HG03196 (cell line): ENCODE data around the gene TGM2.

Source experiments
- ATAC-seq: cut with Tn5 transposase; IDR thresholded peaks from one replicate; pipeline ENCODE4 v1.9.1; 2021; ENCODE audit not compliant: unreplicated experiment

Gene TGM2

DNA sequence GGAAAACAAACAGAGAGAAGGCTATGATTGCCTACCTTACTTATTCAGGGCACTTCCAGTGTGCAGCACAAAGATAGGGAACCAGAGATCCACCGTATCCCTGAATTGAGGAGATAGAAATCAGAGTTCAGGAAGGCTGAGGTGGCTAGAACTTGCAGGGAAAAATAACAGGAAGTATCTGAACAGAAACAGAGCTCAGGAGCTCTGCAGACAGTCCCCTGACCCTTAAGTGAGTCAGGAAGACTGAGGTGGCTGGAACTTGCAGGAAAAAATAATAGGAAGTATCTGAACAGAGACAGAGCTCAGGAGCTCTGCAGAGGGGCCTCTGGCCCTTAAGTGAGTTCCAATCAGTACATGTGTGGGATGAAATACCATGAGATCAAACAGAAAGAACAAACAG lies 66.1 kb downstream of the TGM2 start:
- no peak for ATAC-seq

DNA sequence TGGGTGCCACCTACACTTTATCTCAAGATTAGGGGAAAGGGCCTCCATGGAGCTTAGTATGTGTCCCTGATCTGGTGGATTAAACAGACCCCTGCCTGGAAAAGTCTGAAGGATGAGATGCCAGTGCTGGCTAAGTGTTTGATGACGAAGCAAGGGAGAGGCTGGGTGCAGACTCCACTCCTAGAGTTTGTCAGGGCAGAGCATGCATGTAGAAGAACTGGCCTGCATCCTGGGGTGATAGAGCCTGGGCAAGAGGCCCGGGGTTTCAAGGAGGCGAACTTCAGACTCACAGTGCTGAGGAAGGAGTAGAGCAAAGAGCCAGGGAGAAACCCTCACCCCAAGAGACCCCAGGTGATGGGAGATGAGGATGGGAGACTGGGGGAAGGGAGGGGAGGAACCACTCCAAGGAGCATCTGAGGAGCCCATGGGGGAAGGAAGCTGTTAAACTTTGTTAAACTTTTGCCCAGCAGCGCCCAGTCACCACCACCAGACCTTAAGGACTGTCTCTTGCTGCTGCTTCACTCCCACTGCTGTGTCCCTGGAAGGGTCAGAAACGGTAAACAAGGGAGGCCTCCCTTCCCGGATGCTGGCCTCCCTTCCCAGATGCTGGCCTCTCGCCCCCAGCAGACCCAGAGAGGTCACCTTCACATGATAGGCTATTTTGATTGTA lies 69.9 kb downstream of the TGM2 start:
- ATAC-seq, result no peak

DNA sequence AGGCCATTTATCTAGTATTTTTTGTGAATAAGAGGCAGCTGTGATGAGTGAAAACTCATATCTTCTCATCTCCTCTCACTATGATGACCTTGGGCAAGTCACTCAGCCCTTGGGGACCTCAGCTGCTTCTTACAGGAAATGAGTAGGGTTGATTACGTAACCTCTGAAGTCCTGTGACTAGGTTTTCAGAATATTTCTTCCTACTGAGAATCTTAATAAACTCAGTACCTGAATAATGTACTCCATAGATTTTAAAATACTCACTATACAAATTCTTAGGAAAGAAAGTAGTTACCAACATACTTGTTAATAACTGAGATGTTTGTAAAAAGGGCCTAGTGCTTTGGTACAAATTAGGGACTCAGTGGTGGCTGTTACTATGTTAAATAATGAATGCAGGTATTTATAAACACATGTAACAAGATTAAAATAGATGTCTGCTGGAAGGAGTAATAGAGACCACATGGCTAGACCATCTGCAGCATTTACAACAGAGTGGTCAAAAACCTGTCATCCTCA lies 70.6 kb downstream of the TGM2 start:
- ATAC-seq, result peak; percentile 54

DNA sequence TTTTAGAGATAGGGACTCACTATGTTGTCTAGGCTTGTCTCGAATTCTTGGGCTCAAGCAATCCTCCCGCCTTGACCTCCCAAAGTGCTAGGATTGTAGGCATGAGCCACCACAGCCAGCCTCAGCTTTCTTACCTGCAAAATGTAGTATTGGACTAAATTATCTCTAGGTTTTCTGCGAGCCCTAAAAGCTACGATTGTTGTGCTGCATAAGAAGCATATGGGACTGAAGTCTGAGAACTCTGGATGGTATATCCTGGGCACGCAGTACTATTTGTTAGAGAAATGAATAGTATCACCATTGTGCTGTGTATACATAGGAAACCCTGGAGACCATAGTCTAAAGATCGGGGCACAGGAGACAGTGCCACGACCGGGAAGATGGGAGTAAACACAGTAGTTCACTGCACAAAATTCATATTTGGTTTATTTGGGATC lies 71.4 kb downstream of the TGM2 start:
- ATAC-seq, result no peak

DNA sequence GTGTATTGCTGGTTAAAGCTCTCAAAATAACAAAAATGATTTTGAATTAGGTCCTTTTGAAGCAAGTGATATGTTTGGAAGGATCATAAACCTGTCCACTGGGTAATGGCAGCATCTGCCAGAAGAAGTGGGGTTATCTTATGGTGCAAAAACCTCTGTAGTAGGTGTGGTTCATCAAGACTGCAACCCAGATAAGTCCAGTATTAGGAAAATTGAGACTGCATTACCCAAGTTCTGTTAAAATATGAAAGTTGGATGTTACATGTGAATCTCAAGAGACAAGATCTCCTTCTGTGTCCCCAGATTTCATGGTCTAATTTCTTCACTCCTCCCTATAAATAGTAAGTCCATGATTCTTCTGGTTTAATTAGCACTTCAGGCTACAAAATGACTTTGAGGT lies 72.2 kb downstream of the TGM2 start:
- no peak for ATAC-seq

DNA sequence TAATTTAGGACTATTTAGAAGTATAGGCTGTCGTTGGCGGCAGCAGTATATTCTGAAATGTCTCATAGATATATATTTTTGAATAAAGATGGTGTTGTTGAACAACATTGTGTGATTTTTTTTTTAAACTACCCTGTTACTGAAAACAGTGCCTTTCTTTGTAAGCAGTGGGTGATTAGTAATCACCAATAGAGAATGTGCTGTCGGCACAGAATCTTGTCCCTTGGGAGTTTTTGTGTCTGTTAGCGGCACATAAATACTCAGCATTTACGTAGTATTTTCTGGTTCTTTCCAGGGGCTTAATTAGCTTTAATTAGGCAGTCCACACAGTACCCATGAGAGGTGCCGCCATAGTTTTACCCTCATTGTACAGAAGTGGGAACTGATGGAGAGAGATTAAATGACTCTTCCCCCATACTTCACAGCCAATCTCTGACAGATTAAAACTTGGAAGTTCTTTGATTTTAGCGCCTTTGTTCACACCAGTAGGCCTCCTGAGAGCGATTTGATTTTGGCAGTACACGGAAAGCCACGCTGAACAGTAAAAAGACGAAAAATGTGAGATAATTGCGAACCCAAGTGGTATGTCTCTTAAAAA lies 72.7 kb downstream of the TGM2 start:
- ATAC-seq, result no peak

DNA sequence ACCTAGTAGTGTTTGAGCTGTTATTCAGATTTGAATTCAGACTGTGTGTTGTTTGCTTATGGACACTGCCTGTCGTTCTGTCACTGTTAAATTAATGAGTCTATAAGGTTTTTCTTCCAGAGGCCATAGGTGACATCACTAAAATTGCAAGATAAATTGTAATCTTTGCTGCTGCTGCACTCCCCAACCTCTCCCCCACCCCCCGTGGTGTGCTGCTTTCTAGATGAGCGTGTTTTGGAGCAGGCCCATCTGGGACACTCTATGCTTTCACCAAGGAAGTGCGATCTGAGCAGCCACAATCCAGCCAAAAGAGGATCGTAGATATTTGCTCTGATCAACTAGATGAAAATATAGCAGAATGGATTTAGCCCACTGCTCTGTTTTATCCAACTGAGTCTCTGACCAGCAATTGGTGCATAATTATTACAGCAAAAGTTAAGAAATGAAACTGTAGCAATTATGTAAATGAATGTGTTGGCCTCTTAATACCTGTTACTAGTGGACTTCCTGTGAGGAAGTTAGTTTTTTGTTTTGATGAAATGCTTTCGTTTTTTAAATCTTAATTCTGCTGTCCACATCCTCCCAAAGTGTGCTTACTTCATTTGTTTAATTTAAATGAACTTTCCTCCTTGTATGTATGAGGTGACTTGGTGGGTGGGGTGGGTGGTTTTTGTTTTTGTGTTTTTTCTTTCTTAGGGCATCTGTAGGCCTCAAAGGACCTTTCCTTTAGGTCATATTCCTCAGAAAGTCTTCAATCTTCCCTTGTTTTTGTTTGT lies 73.4 kb downstream of the TGM2 start:
- ATAC-seq, result peak; percentile 29

DNA sequence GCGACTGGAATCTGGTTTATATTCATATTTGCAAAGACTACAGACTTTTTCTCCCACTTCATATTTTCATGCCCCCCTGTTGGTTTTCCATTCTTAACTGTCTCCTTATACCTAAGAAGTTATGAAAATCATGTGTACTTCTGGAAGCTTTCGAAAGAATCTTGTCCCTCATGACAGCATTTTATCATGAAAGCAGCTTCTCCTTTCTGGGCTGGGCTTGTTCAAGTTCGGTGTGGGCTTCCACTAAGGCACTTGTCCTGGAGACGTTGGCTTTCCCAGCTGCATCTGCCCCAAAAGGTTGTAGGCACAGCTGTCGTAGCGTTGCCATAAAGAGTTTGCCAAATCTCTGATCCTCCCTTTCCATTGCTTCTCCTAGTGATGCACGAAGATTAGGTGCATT lies 75.0 kb downstream of the TGM2 start:
- no peak for ATAC-seq

DNA sequence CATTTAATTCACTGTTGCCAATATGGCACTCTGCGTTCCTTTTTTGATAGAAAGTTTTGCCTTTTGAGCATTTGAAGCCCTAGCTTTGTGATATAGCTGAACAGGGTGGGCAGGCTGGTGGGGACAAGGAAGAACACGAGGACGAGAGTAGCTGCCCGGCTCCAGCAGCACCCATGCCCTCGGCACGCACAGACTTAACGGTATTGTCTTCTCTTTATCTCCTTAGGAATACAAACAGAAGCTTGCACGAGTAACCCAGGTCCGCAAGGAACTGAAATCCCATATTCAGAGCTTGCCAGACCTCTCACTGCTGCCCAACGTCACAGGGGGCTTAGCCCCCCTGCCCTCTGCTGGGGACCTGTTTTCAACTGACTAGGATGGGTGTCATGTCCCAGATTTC lies 75.6 kb downstream of the TGM2 start:
- ATAC-seq, result no peak

DNA sequence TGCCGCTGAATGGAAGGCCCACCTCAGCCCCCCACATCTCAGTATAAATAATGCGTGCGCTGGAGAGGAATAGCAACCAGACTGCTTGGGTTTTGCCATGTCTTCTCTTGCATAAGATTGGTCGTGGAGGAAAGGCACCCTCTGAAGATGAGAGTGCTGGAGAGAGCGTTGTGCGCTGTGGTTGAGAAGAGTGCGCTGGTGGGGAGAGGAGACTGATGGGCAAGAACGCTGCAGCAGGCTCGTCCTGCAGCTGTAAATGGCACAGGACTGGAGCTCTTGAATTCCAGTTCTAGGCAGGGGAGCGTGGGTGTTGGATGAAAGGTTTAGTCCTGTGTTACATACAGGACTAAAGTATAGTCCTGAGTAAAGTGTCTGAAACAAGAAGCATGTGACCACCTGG lies 80.0 kb downstream of the TGM2 start:
- no peak for ATAC-seq

DNA sequence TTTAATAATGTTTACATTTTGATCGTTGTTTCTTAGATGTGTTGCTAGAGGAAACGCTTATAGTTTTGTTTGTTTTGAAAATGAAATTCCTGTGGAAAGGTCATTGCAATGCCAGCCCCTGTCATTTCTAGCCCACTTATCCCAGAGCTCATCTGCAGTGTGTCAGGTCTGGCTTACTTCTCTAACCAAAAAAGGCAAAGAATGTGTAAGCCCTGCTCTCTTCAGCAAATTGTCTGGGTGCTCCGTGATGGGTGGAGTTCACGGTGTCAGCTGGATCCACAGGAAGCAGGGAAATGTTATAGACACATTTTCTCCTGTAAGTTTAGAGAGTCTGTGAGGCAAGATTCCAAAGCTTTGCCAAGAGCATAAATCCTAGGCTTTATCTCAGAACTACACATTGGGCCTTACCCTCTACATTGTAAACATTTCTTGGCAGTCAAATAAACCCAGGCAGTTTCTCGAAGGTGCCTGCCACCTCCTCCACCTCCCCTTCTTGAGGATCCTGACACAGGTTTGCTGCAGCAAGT lies 80.6 kb downstream of the TGM2 start:
- ATAC-seq, result no peak

DNA sequence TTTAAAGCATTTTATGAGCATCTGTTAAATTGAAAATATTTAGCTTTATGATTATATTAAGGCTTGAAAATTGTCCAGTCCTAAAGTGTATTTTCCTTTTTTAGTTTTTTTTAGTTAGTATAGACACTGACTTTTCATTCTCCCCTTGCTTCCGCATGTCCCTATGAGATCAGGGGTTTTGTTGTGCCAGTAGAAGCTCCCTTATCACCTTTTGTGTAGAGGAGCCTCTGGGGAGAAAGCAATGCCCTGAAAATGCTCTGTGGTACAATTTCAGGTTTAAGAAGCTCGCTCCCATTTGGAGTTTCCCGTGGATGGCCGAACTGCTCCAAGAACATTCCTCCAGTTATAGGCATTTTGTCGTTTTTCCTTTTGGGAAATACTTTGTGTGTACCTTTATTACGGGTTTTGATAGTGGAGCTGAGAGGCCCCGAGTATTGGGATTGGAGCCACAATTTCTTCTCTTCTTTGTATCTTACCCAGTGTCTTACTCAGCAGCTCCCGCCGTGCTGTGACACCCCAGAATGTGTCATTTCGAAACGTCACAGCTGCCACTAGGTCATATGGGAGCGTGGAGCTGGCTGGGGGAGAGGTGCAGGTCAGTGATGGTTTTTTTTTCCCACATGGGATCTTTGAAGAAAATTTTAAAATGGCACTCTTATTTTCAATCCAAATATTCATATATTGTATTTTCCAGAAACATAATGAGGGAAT lies 81.6 kb downstream of the TGM2 start:
- ATAC-seq, result no peak

DNA sequence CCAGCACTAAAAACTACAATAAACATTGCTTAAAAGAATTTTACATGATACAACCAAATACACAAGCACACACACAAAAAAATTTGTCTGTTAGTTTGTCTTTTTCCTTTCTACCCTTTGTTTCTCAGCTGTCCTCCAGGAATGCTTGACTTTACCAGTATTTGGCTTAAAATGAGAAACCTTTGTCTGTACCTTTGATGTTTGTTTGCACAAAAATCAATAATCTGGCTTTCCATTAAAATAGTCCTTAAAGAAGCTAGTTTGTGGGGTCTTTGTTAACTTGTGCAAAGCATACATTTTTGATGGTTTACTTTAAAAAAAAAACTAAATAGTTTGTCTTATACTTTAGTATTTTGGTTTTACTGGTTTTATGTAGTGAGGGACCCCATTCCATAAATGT lies 82.2 kb downstream of the TGM2 start:
- ATAC-seq, result no peak

DNA sequence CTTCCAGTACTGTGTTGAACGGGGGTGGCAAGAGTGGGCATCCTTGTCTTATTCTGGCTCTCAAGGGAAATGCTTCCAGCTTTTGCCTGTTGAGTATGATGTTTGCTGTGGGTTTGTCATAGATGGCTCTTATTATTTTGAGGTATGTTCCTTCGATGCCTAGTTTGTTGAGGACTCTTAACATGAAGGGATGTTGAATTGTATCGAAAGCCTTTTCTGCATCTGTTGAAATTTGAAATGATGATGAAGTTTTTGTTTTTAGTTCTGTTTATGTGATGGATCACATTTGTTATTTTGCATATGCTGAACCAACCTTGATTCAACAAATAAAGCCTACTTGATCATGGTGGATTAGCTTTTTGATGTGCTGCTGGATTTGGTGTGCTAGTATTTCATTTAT lies 83.5 kb downstream of the TGM2 start:
- no peak for ATAC-seq

DNA sequence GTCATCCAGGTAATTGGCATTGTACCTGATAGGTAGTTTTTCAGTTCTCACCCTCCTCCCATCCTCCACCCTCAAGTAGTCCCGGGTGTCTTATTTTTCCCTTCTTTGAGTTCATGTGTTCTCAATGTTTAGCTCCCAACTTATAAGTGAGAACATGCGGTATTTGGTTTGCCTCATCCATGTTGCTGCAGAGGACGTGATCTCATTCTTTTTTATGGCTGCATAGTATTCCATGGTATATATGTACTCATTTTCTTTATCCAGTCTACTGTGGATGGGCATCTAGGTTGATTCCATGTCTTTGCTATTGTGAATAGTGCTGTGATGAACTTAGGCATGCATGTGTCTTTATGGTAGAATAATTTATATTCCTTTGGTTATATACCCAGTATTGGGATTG lies 85.7 kb downstream of the TGM2 start:
- ATAC-seq, result no peak

DNA sequence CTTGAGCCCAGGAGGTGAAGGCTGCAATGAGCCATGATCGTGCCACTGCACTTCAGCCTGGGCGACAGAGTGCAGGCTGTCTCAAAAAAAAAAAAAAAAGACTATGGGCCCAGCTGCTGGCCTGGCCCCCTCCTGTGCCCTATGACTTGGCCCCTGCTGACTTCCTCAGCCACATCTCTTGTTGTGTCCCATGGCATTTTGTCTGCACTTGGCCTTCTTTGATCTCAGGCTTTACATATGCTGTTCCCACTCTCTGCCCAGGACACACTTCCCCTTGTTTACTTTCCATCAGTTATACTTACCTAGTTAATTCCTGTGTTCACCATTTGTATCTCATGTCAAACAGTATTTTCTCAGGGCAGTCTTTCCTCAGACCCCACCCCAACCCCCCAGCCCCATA lies 87.0 kb downstream of the TGM2 start:
- ATAC-seq, result no peak
